H1 (cell line): ENCODE measurements around the gene MACF1. TPM values are rescaled to one million over a fixed set of nuclear protein-coding genes. Genes with fewer than 3 reads are reported as not detected.

ENCODE experiments used
- CTCF ChIA-PET: fragments of 300-600 bp; sonication (Branson Sonifier 250); formaldehyde crosslinking; loops from one replicate; lab custom pipeline; 2021; ENCODE audit not compliant: partially characterized antibody; lab: Charles Lee
- POLR2A ChIA-PET: fragments of 300-600 bp; sonication (Branson Sonifier 250); formaldehyde crosslinking; loops from one replicate; lab custom pipeline; 2021; ENCODE audit warnings: inconsistent platforms; ENCODE audit not compliant: partially characterized antibody; lab: Charles Lee
- DNase-seq, 2 experiments: peaks; one replicate each; pipeline versions ENCODE4 v3.0.0 to v3.0.0-alpha.2; 2010 to 2022; ENCODE audit warnings: low spot score in 2 of 2, low read depth in 1 of 2, mixed read lengths in 1 of 2
- FAIRE-seq: peaks from 2 replicates; lab custom pipeline; 2011; peaks lifted over from hg19 to GRCh38; lab: Jason Lieb, UNC
- H2AFZ ChIP-seq: 2 replicates; pipeline ENCODE4 v1.8.1; 2012; ENCODE audit warnings: low read length, inconsistent platforms
- H2AK5ac ChIP-seq: 2 replicates; pipeline ENCODE4 v1.6.1; 2013; ENCODE audit warnings: low read depth, low read length
- H2BK120ac ChIP-seq: replicated peaks from 2 replicates; pipeline ENCODE3; 2013; ENCODE audit warnings: low read depth, low read length, inconsistent platforms
- H2BK12ac ChIP-seq: 2 replicates; pipeline ENCODE4 v1.6.1; 2013; ENCODE audit warnings: low read depth, low read length
- H2BK15ac ChIP-seq: 2 replicates; pipeline ENCODE4 v1.6.1; 2013; ENCODE audit warnings: low read length
- H2BK20ac ChIP-seq: 2 replicates; pipeline ENCODE4 v1.6.1; 2013; ENCODE audit warnings: low read length
- H2BK5ac ChIP-seq: 2 replicates; pipeline ENCODE4 v1.6.1; 2013; ENCODE audit warnings: low read depth, low read length
- H3K14ac ChIP-seq: 2 replicates; pipeline ENCODE4 v1.6.1; 2013; ENCODE audit warnings: inconsistent platforms; ENCODE audit not compliant: insufficient read length
- H3K18ac ChIP-seq: 2 replicates; pipeline ENCODE4 v1.6.1; 2013; ENCODE audit warnings: low read length; ENCODE audit errors: extremely low read depth
- H3K23ac ChIP-seq: 2 replicates; pipeline ENCODE4 v1.6.1; 2013; ENCODE audit warnings: inconsistent platforms; ENCODE audit not compliant: insufficient read length
- H3K23me2 ChIP-seq: 2 replicates; pipeline ENCODE4 v1.6.1; 2013; ENCODE audit warnings: low read depth, low read length
- H3K27ac ChIP-seq: 2 replicates; pipeline ENCODE4 v1.6.1; 2011; ENCODE audit warnings: low read depth, low read length, inconsistent platforms
- H3K27me3 ChIP-seq, 4 experiments: replicated peaks in 1 of 4; 1 replicate in 1 of 4; 2 replicates in 3 of 4; pipeline versions ENCODE4 v1.6.1 to v1.8.1; 2011 to 2013; ENCODE audit warnings: low read length in 3 of 4, mild to moderate bottlenecking in 3 of 4, inconsistent platforms in 2 of 4, mixed read lengths in 2 of 4, moderate library complexity in 1 of 4; ENCODE audit not compliant: control insufficient read depth in 3 of 4, insufficient read depth in 3 of 4; ENCODE audit errors: extremely low read depth in 1 of 4
- H3K36me3 ChIP-seq, 4 experiments: 2 replicates each; pipeline versions ENCODE4 v1.6.1 to v1.8.1; 2011 to 2013; ENCODE audit warnings: mild to moderate bottlenecking in 4 of 4, low read length in 3 of 4, moderate library complexity in 2 of 4, control low read depth in 1 of 4, inconsistent platforms in 1 of 4; ENCODE audit not compliant: insufficient read depth in 4 of 4, control insufficient read depth in 2 of 4
- H3K4ac ChIP-seq: replicated peaks from 2 replicates; pipeline ENCODE3; 2013; ENCODE audit warnings: low read length, low read depth, mixed read lengths, inconsistent platforms; ENCODE audit not compliant: insufficient read length
- H3K4me1 ChIP-seq, 4 experiments: replicated peaks in 1 of 4; 1 replicate in 1 of 4; 2 replicates in 3 of 4; pipeline versions ENCODE4 v1.6.1 to v1.8.1; 2011 to 2013; ENCODE audit warnings: low read length in 3 of 4, inconsistent platforms in 2 of 4, mixed read lengths in 1 of 4; ENCODE audit not compliant: insufficient read depth in 4 of 4, control insufficient read depth in 3 of 4
- H3K4me2 ChIP-seq, 2 experiments: 2 replicates each; pipeline versions ENCODE4 v1.6.1 to v1.8.1; 2011 to 2013; ENCODE audit warnings: low read depth in 2 of 2, low read length in 2 of 2, control low read depth in 1 of 2, inconsistent platforms in 1 of 2, mild to moderate bottlenecking in 1 of 2; ENCODE audit not compliant: insufficient read depth in 1 of 2
- H3K4me3 ChIP-seq, 4 experiments: fragments of 200-600, 300-600 bp in 1 of 4; sonication (generic), shearing (Covaris generic), sonication (Bioruptor Twin) in 1 of 4; 2 replicates each; pipeline versions ENCODE4 v1.5.1 to v1.8.1; 2011 to 2016; ENCODE audit warnings: low read length in 4 of 4, low read depth in 3 of 4, control low read depth in 2 of 4, inconsistent platforms in 2 of 4, mild to moderate bottlenecking in 2 of 4, mixed read lengths in 1 of 4, moderate library complexity in 1 of 4; ENCODE audit not compliant: insufficient read depth in 2 of 4; ENCODE audit errors: extremely low read depth in 1 of 4
- H3K56ac ChIP-seq: replicated peaks from 2 replicates; pipeline ENCODE3; 2013; ENCODE audit warnings: low read depth, mild to moderate bottlenecking, mixed read lengths, low read length, inconsistent platforms; ENCODE audit not compliant: insufficient read length
- H3K79me1 ChIP-seq: 2 replicates; pipeline ENCODE4 v1.6.1; 2013; ENCODE audit warnings: low read depth, low read length, control low read depth
- H3K79me2 ChIP-seq, 2 experiments: 2 replicates each; pipeline versions ENCODE4 v1.6.1 to v1.8.1; 2012 to 2013; ENCODE audit warnings: low read length in 2 of 2, mild to moderate bottlenecking in 2 of 2, inconsistent platforms in 1 of 2; ENCODE audit not compliant: insufficient read depth in 2 of 2, control insufficient read depth in 1 of 2
- H3K9ac ChIP-seq, 4 experiments: replicated peaks in 1 of 4; 1 replicate in 1 of 4; 2 replicates in 3 of 4; pipeline versions ENCODE4 v1.6.1 to v1.8.1; 2011 to 2013; ENCODE audit warnings: low read depth in 3 of 4, low read length in 3 of 4, control low read depth in 2 of 4, mild to moderate bottlenecking in 2 of 4, moderate library complexity in 2 of 4, inconsistent platforms in 1 of 4; ENCODE audit errors: extremely low read depth in 1 of 4
- H3K9me3 ChIP-seq, 2 experiments: 2 replicates each; pipeline versions ENCODE4 v1.6.1 to v1.8.1; 2012 to 2013; ENCODE audit warnings: mild to moderate bottlenecking in 2 of 2, moderate library complexity in 2 of 2, control low read depth in 1 of 2, inconsistent platforms in 1 of 2, low read depth in 1 of 2, low read length in 1 of 2, mixed read lengths in 1 of 2; ENCODE audit not compliant: insufficient read depth in 2 of 2
- H4K20me1 ChIP-seq, 2 experiments: replicated peaks in 1 of 2; 2 replicates each; pipeline versions ENCODE3 to v1.8.1; 2011 to 2013; ENCODE audit warnings: inconsistent platforms in 2 of 2, low read length in 2 of 2, mild to moderate bottlenecking in 1 of 2; ENCODE audit not compliant: insufficient read depth in 2 of 2, control insufficient read depth in 1 of 2
- H4K5ac ChIP-seq: 2 replicates; pipeline ENCODE4 v1.6.1; 2013; ENCODE audit warnings: low read length, low read depth, mixed read lengths, inconsistent platforms; ENCODE audit not compliant: insufficient read length
- H4K8ac ChIP-seq: 2 replicates; pipeline ENCODE4 v1.8.0; 2013; ENCODE audit warnings: mild to moderate bottlenecking, moderate library complexity, low read length, inconsistent platforms; ENCODE audit not compliant: insufficient read depth; ENCODE audit errors: extremely low read depth
- H4K91ac ChIP-seq: replicated peaks from 2 replicates; pipeline ENCODE3; 2013; ENCODE audit warnings: low read length, mixed read lengths, inconsistent platforms; ENCODE audit not compliant: insufficient read length
- EP300 ChIP-seq, 2 experiments: IDR thresholded peaks; 1 replicate in 1 of 2; 2 replicates in 1 of 2; pipeline ENCODE4 v1.6.1; 2011 to 2012; ENCODE audit warnings: low read depth in 2 of 2, low read length in 2 of 2, mild to moderate bottlenecking in 2 of 2, borderline replicate concordance in 1 of 2, inconsistent platforms in 1 of 2, moderate library complexity in 1 of 2
- HDAC2 ChIP-seq, 2 experiments: fragments of 300-600 bp in 1 of 2; sonication (generic) in 1 of 2; IDR thresholded peaks; 2 replicates each; pipeline ENCODE4 v1.6.1; 2011 to 2012; ENCODE audit warnings: low read depth in 2 of 2, low read length in 2 of 2, mild to moderate bottlenecking in 2 of 2, moderate library complexity in 2 of 2, borderline replicate concordance in 1 of 2, inconsistent platforms in 1 of 2
- KDM5A ChIP-seq: fragments of 200-600 bp; IDR thresholded peaks from 2 replicates; pipeline ENCODE4 v1.7.1; 2012; ENCODE audit warnings: mild to moderate bottlenecking, low read length, inconsistent platforms, mixed read lengths
- TAF1 ChIP-seq: IDR thresholded peaks from 2 replicates; pipeline ENCODE4 v1.6.1; 2011; ENCODE audit warnings: mild to moderate bottlenecking, low read depth, low read length
- TAF7 ChIP-seq: optimal IDR thresholded peaks from 2 replicates; pipeline ENCODE3; 2011; ENCODE audit warnings: low read depth, mild to moderate bottlenecking, inconsistent platforms, low read length, moderate library complexity, borderline replicate concordance
- WGBS, 2 experiments: shearing (Covaris generic) in 1 of 2; methylation state at CpG; one replicate each; pipeline versions ENCODE4 v1.1.6 to v1.1.7; 2013 to 2015; ENCODE audit warnings: low lambda C conversion rate in 2 of 2, mixed read lengths in 2 of 2, inconsistent platforms in 1 of 2, low coverage in 1 of 2, missing lambda C conversion rate in 1 of 2; ENCODE audit not compliant: insufficient replicate concordance in 2 of 2, insufficient coverage in 1 of 2, insufficient read length in 1 of 2; ENCODE audit errors: extremely low coverage in 1 of 2, missing lambda C conversion rate in 1 of 2; 5-methylcytosine and 5-hydroxymethylcytosine counted together
- polyA plus RNA-seq, 7 experiments: library from polyadenylated mRNA; depleted of rRNA in 3 of 7; stranded (reverse) in 5 of 7; unstranded in 2 of 7; fragments of >200 nt in 5 of 7; fragments of 200-250 nt in 2 of 7; gene quantifications; 1 replicate in 5 of 7; 2 replicates in 1 of 7; 4 replicates in 1 of 7; pipeline versions ENCODE4 v1.2.1 to v1.2.3, GENCODE V29; 2011 to 2013; ENCODE audit warnings: missing spikeins in 2 of 7, mixed read lengths in 2 of 7
- total RNA-seq: library from RNA; stranded (reverse); fragmentation: NEBNext Ultra II Directional; extraction: Animal tissue kit (Norgen Biotek cat#: 25700); gene quantifications from 2 replicates; pipeline ENCODE4 v1.2.1, GENCODE V29; 2021

Gene MACF1
- total and polyA plus RNA-seq, 2 of the 8 experiments (the other 6 are each of a cell fraction or from before 2014, with no cell fraction given) = 59.8 to 285 TPM

- WGBS, 2 experiments = no CpG with 5 or more reads among the region's 53 CpGs
- no peak overlapping the region for H3K14ac ChIP-seq
- H3K18ac ChIP-seq = peak overlapping the region; percentile 81; the same call in 1 of the 2 replicates
- H2AFZ ChIP-seq = no peak overlapping the region
- H3K9me3 ChIP-seq = no peaks in the 10 kb centered on the region
- H3K27ac ChIP-seq = peak overlapping the region; percentile 73
- H2BK20ac ChIP-seq = no peak overlapping the region
- peaks cover 12% of the 10 kb centered on the region for H3K79me1 ChIP-seq
- TF ChIP-seq KDM5A = no peak
- peak; percentile 53 for TF ChIP-seq TAF7
- peak in 1 of 2 experiments; percentile 48; a peak in 1 of 4 replicates for TF ChIP-seq HDAC2 (IDR thresholded peaks at IDR 0.05; ENCODE audit: borderline replicate concordance in 1 of 2, low read depth in 2 of 2, low read length in 2 of 2)
- TF ChIP-seq EP300 (IDR thresholded peaks at IDR 0.05; ENCODE audit: borderline replicate concordance in 1 of 2, low read depth in 2 of 2, low read length in 2 of 2) = 0 out of 3 replicates have a peak, but pooled peaks of 1 of the 2 experiments have one; percentile 17
- TF ChIP-seq TAF1 = peak; percentile 3; the same call in 1 of the 2 replicates
- H4K8ac ChIP-seq = peak overlapping the region; percentile 94; the same call in 1 of the 2 replicates
- H3K4me1 ChIP-seq = peaks cover 0 to 18% (median 12%) of the 10 kb centered on the region in 4 experiments; a peak in 5 of 7 replicates
- no peak for FAIRE-seq
- no peak overlapping the region for H2BK120ac ChIP-seq
- H4K20me1 ChIP-seq = peaks cover 8 to 15% of the 10 kb centered on the region in 2 experiments
- H3K4me3 ChIP-seq = peak overlapping the region; percentile 74 to 97 (median 88)
- peak; percentile 80 to 93 for DNase-seq
- peaks cover 2 to 11% (median 8%) of the 10 kb centered on the region in 4 experiments; a peak in 3 of 8 replicates for H3K36me3 ChIP-seq
- no peak overlapping the region for H2BK12ac ChIP-seq
- H3K9ac ChIP-seq = peak overlapping the region in 3 of 4 experiments; percentile 80 to 81 (median 81); a peak in 6 of 7 replicates
- H3K27me3 ChIP-seq = no peaks in the 10 kb centered on the region
- CTCF ChIA-PET = interaction anchor here (0.6 to 7.0 kb wide), 5 partner anchors 10 to 313 kb away, joined by 3 to 46 read pairs (median 3); no protein-coding TSS in a partner anchor
- no peak overlapping the region for H4K91ac ChIP-seq
- H2BK15ac ChIP-seq = no peak overlapping the region
- H3K56ac ChIP-seq = no peak overlapping the region
- H2BK5ac ChIP-seq = no peak overlapping the region
- no peak overlapping the region for H2AK5ac ChIP-seq
- no peak overlapping the region for H3K23ac ChIP-seq
- H3K79me2 ChIP-seq = peaks cover 6 to 35% of the 10 kb centered on the region in 2 experiments
- POLR2A ChIA-PET = interaction anchor here (1.0 to 1.8 kb wide), 4 partner anchors 10 to 418 kb away, joined by 3 to 7 read pairs (median 3); partner anchors contain the start of gene AKIRIN1
- no peak overlapping the region for H4K5ac ChIP-seq
- H3K23me2 ChIP-seq = peaks cover 7% of the 10 kb centered on the region; the same call in 1 of the 2 replicates
- peak overlapping the region; percentile 91 to 97; a peak in 3 of 4 replicates for H3K4me2 ChIP-seq
- no peak overlapping the region for H3K4ac ChIP-seq
Measured at GRCh38 chr1:39408641-39409054, 204.2 kb downstream of the MACF1 start.
